Measurements from ENCODE around the gene CCR3.
A peak's percentile ranks its signal among the peaks of the same experiment; 100 is the strongest.

CCR3 gene

DNA sequence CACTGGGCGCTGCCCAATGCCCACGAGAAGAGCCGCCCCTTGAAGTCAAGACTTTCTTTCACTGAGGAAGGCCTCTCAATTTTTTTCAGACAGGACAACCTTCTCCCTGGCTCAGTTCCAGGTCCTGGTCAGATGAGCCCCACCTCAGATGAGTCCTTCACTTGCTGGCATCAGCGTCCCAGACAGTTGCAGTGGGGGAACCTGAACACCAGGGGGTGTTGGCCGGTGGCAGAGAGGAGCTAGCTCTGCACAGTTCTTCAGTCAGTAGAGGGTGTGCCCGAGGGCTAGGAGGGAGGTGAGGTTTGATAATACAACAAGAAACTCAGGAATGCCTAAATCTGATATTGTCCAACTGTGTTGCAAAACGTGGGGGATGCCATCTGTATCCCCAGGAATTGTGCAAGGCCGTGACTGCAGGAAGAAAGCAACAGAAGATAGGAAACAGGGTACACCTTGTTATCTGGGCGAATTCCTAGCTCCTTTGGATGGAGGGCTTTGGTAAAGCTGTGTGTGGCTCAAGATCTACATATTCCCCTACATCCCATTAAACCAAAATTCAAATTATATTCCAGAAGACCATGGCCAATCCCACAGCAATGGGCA is 34.3 kb downstream of the CCR3 start:
- peak; percentile 78 for DNase-seq

GRCh38 chr3:46277476-46277875 is 35.2 kb downstream of the CCR3 start:
- DNase-seq: no peak

GRCh38 chr3:46278816-46279672 is 36.8 kb downstream of the CCR3 start:
- DNase-seq: peak; percentile 65

DNA sequence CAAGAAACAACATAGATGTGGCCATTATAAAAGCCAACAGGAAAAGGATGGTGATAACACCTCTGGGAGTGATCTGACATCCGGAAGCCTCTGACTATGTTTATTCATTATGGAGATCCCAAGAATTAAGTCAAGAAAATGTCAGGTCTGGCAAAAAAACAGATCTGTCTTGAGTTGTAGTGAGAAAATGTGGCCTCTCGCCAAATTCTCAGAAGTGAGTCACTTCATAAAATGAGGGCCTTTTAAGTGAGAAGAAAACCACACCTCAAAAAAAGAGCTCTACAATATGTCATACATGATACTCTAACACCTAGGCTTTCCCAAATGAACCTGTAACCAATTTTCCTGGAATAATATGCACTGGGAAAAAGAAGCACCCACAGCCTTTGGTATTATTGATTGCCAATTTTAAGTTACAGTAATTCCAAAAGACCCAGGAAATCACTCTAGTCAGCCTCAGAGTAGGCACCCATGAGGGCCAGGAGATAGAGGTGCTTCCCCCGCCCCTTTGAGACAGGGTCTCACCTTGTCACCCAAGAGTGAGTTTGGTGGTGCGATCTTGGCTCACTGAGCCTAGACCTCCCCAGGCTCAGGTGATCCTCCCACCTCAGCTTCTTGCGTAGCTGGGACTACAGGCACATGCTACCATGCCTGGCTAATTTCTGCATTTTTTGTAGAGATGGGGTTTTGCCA is 38.0 kb downstream of the CCR3 start:
- DNase-seq: peak; percentile 95

DNA sequence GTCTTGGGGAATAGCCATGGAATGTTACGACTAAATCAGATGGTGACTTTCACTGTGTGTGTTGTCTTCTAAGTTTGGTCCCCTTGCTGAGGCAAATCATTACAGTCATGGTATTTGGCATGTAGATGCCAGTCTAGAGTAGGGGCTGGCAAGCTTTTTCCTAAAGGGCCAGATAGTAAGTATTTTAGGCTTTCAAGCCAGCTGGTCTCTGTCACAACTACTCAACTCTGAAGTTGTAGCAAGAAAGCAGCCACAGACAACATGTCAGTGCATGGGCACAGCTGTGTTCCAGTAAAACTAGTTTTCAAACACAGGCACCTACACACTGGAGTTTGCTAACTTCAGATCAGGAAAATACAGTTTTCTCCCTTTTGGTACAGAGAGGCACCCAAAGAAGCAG is 39.3 kb downstream of the CCR3 start:
- no peak for DNase-seq

DNA sequence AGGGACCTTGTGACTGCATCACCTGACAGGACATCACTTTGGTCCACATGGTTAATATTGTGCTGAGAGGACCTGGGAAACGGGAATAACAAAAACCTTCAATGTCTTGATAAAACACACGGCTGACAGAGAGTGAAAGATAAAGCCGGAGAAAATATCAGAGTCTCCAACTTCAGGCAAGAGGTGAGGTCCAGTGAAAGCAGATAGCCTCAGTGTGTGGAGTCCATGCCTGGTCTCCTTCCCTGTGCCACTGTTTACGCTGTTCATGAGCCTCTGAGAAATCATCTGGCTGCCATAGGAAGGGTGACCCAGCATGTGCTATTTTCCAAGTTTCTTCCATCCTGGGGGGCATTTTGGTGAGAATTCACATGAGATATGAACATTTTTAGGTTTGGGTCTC is 39.8 kb downstream of the CCR3 start:
- no peak for DNase-seq

DNA sequence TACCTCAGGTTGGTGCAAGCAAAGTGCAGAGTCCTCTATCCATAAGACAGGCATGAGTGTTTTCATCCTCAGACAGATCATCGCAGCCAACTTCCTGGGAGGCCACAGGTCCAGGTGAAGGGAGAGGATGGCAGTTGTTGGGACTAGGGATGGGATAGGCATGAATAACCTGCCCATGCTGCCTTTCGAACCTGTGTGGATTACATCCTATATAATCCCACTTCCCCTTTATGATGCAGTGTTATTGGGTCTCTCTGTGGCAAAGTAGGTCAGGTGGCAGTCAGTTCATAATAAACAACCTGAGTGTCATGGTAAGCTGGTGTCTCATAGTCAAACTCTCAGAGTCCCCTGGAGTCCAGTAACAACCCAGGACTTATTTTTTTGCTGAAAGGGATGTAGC is 40.4 kb downstream of the CCR3 start:
- DNase-seq: no peak

DNA sequence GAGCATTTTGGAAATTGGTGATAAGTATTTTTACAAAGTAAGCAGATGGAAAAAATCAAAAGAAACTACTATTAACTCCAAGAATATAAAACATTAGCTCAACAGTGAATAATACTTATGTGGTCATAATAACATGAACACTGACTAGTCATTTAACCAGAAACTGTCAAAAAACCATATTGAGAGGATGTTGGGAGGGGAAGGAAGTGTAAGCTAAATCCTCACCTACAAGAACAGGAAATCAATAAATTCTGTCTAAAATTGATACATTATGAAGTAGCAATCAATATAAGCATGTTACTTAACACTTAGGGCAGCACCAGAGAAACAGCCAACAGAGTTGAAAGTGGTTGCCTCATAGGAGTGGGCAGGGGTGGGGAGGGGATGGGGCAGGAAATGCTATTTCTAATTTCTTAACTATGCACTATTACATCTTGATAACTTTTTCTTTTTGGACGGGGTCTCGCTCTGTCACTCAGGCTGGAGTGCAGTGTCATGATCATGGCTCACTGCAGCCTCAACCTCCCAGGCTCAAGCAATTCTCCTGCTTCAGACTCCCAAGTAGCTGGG is 41.7 kb downstream of the CCR3 start:
- no peak for DNase-seq

- peak; percentile 92 for DNase-seq
These were observed 42.9 kb downstream of the CCR3 start for GRCh38 chr3:46284981-46285683.

DNA sequence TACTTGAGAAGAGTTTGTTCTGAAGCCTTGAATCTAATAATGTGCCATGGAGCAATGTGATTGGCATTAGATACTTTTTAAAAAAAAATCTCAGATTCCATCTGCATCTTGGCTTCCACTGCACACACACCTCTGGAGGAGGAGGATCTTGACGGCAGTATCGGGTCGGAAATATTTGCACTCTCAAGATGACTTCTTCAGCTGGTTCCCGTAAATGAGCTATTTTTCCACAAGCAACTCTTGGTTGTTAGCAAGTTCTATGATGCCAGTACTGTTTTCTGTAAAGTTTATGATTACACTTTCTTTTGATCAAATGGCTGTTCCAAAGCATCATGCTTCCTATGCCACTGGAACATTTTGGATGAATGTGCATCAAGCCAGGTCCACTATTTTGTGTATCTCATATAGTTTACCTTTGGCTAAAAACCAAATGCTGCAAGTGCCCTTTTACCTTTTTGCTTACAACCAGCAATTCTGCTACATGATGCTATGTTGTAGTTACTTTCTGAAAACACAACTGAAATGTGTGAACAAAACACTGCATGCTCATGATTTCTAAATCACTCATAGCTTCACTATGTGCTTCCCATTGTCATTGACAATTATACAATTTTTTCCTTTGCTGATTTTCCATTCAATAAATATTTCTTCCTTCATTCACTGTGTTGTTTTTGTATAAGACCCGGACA is 43.8 kb downstream of the CCR3 start:
- DNase-seq: no peak

DNA sequence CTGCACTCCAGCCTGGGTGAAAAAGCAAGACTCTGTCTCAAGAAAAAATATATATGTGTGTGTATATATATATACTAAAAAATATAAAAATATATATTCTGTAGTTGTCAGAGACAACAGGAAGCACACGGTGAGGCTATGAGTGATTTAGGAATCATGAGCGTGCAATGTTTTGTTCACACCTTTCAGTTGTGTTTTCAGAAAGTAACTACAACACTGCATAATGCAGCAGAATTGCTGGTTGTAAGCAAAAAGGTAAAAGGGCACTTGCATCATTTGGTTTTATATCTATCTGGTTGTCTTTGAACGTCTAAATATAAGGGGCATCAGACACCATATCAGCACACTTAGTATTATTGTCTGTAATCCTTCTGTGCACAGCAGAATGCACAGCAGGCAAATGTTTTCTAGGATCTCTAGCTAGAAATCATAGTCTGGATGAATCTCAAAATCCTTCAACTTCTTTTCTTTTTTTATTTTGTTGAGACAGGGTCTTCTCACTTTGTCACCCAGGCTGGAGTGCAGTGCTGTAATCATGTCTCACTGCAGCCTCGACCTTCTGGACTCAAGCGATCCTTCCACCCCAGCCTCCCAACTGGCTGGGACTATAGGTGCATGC is 44.8 kb downstream of the CCR3 start:
- no peak for DNase-seq

- DNase-seq: no peak
These were observed 47.3 kb downstream of the CCR3 start for GRCh38 chr3:46289551-46289950.

- DNase-seq: no peak
These were observed 47.7 kb downstream of the CCR3 start for GRCh38 chr3:46289966-46290365.

- no peak for DNase-seq
These were observed 48.8 kb downstream of the CCR3 start for GRCh38 chr3:46291046-46291445.

DNA sequence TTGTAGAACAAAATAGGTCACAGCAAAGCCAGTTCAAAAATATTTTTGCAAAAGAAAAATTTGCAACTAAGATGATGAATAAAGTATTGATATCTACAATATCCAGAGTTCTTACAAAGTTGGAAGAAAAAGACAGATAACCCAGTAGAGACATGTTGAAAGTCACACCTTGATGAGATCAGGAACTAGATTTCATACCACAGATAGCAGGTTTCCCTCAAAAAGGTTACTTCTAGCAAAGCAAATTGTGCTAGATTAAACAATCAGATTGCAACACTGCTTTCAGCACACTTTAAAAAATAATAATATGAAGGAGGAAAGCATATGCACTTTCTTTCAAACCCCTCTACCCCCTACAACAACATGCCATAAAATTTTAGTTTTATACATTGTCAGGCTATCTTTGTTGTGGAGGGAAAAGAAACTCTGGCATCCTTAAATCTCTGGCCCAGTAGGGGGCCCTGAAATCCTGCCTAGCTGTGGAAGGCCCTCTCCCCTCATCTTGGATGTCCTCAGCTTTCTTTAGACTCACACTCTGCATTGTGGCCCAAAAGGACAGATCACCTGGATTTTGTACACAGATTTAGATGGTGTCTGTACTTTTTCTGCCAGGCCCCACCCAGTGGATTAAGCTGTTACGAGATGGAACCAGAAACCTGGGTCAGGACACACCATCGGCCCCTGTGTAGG is 50.9 kb downstream of the CCR3 start:
- DNase-seq: no peak

DNA sequence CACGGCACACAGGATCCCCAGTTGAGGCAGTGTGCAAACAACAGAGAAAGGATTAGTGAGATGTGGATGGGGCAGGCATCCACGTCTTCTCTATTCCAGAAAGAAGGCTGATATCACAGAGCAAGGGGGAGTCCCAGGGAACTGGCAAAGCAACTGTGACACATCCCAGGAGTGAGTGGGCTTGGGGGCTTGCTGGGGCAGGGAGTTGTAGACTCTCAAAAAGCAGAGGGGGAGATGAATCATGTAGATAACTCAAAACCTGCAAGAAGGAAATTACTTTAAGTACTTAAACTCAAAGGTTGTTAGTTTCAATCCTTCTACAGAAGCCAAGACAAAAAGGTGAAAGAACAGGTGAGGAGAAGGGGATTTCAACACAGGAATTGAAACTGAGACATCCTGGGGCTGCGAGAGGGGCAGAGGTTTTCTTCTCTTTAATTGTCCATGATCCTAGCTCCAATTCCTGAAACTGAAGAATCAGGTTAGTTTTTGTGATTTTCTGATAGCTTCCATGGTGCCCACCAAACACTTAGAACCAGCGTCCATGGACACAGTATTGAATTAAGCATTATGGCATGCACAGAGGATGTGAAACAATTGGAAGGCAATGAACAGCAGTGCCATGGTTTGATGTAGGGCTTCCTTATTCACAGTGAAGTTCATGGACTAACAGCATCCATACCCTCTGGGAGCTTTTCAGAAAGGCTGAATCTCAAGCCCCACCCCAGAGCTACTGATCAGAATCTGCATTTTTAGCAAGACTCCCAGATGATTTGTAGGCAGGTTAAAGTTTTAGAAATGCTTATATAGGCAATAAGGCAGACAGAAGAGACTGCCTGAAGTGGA is 52.0 kb downstream of the CCR3 start:
- no peak for DNase-seq

DNA sequence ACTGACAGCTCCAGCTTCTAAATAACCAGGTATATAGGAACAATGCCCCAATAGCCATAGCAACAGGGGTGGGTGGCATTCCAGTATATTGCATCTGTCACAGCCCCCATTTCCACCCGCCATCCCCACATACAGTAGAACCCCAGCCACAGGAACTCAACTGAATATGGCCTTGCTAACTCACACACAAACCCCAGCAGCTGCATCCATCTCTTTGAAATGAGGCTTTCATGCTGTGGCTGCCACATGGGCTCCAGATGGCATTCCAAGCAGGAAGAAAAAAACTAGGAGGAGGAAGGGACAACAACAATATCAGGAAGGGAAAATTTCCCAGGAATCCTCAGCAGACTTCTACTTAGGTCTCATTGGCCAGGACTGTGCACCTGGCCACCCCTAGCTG is 54.6 kb downstream of the CCR3 start:
- no peak for DNase-seq

GRCh38 chr3:46297658-46298423 is 55.6 kb downstream of the CCR3 start:
- peak; percentile 94 for DNase-seq

DNA sequence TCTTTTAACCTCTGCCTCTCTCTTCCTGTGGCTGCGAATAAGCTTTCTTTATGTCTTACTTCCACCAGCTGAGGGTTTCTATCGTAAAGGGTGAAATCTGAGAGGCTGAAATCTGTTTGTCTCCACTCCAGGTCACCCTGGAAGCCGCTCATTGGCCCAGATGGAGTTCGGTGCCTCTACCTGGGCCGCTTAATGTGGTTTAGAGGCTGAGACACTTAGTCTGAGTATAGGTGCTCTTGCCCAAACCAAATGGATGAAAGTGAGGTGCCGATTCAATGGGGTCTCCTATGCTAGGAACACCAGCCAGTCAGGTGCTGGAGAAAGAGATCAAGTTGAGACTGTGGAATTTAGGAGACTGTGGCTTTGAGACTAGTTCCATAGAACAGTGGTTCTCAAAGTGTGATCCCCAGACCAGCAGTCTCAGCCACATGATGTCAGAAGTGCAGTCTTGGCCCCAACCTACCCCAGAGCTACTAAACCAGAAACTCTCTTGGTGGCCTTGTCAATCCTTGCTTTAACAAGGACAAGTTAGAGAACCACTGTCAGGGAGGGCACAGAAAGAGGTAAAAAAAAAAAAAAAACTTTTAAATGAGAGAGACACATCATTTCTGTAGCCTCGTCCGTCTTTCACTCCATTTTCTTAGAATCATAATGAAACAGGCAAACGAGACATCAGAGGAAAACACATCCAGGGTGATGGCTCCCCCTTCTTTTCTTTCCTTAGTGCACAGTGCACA is 56.8 kb downstream of the CCR3 start:
- DNase-seq: no peak
